H1 (cell line): ENCODE data around the gene PRKN. TPM values are rescaled to one million over a fixed set of nuclear protein-coding genes. Genes with fewer than 3 reads are reported as not detected.

Source experiments
- CTCF ChIA-PET: fragments of 300-600 bp; sonication (Branson Sonifier 250); formaldehyde crosslinking; loops from one replicate; lab custom pipeline; 2021; ENCODE audit not compliant: partially characterized antibody; lab: Charles Lee
- POLR2A ChIA-PET: fragments of 300-600 bp; sonication (Branson Sonifier 250); formaldehyde crosslinking; loops from one replicate; lab custom pipeline; 2021; ENCODE audit warnings: inconsistent platforms; ENCODE audit not compliant: partially characterized antibody; lab: Charles Lee
- DNase-seq, 2 experiments: peaks; one replicate each; pipeline versions ENCODE4 v3.0.0 to v3.0.0-alpha.2; 2010 to 2022; ENCODE audit warnings: low spot score in 2 of 2, low read depth in 1 of 2, mixed read lengths in 1 of 2
- FAIRE-seq: peaks from 2 replicates; lab custom pipeline; 2011; peaks lifted over from hg19 to GRCh38; lab: Jason Lieb, UNC
- H2AFZ ChIP-seq: 2 replicates; pipeline ENCODE4 v1.8.1; 2012; ENCODE audit warnings: low read length, inconsistent platforms
- H2AK5ac ChIP-seq: 2 replicates; pipeline ENCODE4 v1.6.1; 2013; ENCODE audit warnings: low read depth, low read length
- H2BK120ac ChIP-seq: replicated peaks from 2 replicates; pipeline ENCODE3; 2013; ENCODE audit warnings: low read depth, low read length, inconsistent platforms
- H2BK12ac ChIP-seq: 2 replicates; pipeline ENCODE4 v1.6.1; 2013; ENCODE audit warnings: low read depth, low read length
- H2BK15ac ChIP-seq: 2 replicates; pipeline ENCODE4 v1.6.1; 2013; ENCODE audit warnings: low read length
- H2BK20ac ChIP-seq: 2 replicates; pipeline ENCODE4 v1.6.1; 2013; ENCODE audit warnings: low read length
- H2BK5ac ChIP-seq: 2 replicates; pipeline ENCODE4 v1.6.1; 2013; ENCODE audit warnings: low read depth, low read length
- H3K14ac ChIP-seq: 2 replicates; pipeline ENCODE4 v1.6.1; 2013; ENCODE audit warnings: inconsistent platforms; ENCODE audit not compliant: insufficient read length
- H3K18ac ChIP-seq: 2 replicates; pipeline ENCODE4 v1.6.1; 2013; ENCODE audit warnings: low read length; ENCODE audit errors: extremely low read depth
- H3K23ac ChIP-seq: 2 replicates; pipeline ENCODE4 v1.6.1; 2013; ENCODE audit warnings: inconsistent platforms; ENCODE audit not compliant: insufficient read length
- H3K23me2 ChIP-seq: 2 replicates; pipeline ENCODE4 v1.6.1; 2013; ENCODE audit warnings: low read depth, low read length
- H3K27ac ChIP-seq: 2 replicates; pipeline ENCODE4 v1.6.1; 2011; ENCODE audit warnings: low read depth, low read length, inconsistent platforms
- H3K27me3 ChIP-seq, 4 experiments: replicated peaks in 1 of 4; 1 replicate in 1 of 4; 2 replicates in 3 of 4; pipeline versions ENCODE4 v1.6.1 to v1.8.1; 2011 to 2013; ENCODE audit warnings: low read length in 3 of 4, mild to moderate bottlenecking in 3 of 4, inconsistent platforms in 2 of 4, mixed read lengths in 2 of 4, moderate library complexity in 1 of 4; ENCODE audit not compliant: control insufficient read depth in 3 of 4, insufficient read depth in 3 of 4; ENCODE audit errors: extremely low read depth in 1 of 4
- H3K36me3 ChIP-seq, 4 experiments: 2 replicates each; pipeline versions ENCODE4 v1.6.1 to v1.8.1; 2011 to 2013; ENCODE audit warnings: mild to moderate bottlenecking in 4 of 4, low read length in 3 of 4, moderate library complexity in 2 of 4, control low read depth in 1 of 4, inconsistent platforms in 1 of 4; ENCODE audit not compliant: insufficient read depth in 4 of 4, control insufficient read depth in 2 of 4
- H3K4ac ChIP-seq: replicated peaks from 2 replicates; pipeline ENCODE3; 2013; ENCODE audit warnings: low read length, low read depth, mixed read lengths, inconsistent platforms; ENCODE audit not compliant: insufficient read length
- H3K4me1 ChIP-seq, 4 experiments: replicated peaks in 1 of 4; 1 replicate in 1 of 4; 2 replicates in 3 of 4; pipeline versions ENCODE4 v1.6.1 to v1.8.1; 2011 to 2013; ENCODE audit warnings: low read length in 3 of 4, inconsistent platforms in 2 of 4, mixed read lengths in 1 of 4; ENCODE audit not compliant: insufficient read depth in 4 of 4, control insufficient read depth in 3 of 4
- H3K4me2 ChIP-seq, 2 experiments: 2 replicates each; pipeline versions ENCODE4 v1.6.1 to v1.8.1; 2011 to 2013; ENCODE audit warnings: low read depth in 2 of 2, low read length in 2 of 2, control low read depth in 1 of 2, inconsistent platforms in 1 of 2, mild to moderate bottlenecking in 1 of 2; ENCODE audit not compliant: insufficient read depth in 1 of 2
- H3K4me3 ChIP-seq, 4 experiments: fragments of 200-600, 300-600 bp in 1 of 4; sonication (generic), shearing (Covaris generic), sonication (Bioruptor Twin) in 1 of 4; 2 replicates each; pipeline versions ENCODE4 v1.5.1 to v1.8.1; 2011 to 2016; ENCODE audit warnings: low read length in 4 of 4, low read depth in 3 of 4, control low read depth in 2 of 4, inconsistent platforms in 2 of 4, mild to moderate bottlenecking in 2 of 4, mixed read lengths in 1 of 4, moderate library complexity in 1 of 4; ENCODE audit not compliant: insufficient read depth in 2 of 4; ENCODE audit errors: extremely low read depth in 1 of 4
- H3K56ac ChIP-seq: replicated peaks from 2 replicates; pipeline ENCODE3; 2013; ENCODE audit warnings: low read depth, mild to moderate bottlenecking, mixed read lengths, low read length, inconsistent platforms; ENCODE audit not compliant: insufficient read length
- H3K79me1 ChIP-seq: 2 replicates; pipeline ENCODE4 v1.6.1; 2013; ENCODE audit warnings: low read depth, low read length, control low read depth
- H3K79me2 ChIP-seq, 2 experiments: 2 replicates each; pipeline versions ENCODE4 v1.6.1 to v1.8.1; 2012 to 2013; ENCODE audit warnings: low read length in 2 of 2, mild to moderate bottlenecking in 2 of 2, inconsistent platforms in 1 of 2; ENCODE audit not compliant: insufficient read depth in 2 of 2, control insufficient read depth in 1 of 2
- H3K9ac ChIP-seq, 4 experiments: replicated peaks in 1 of 4; 1 replicate in 1 of 4; 2 replicates in 3 of 4; pipeline versions ENCODE4 v1.6.1 to v1.8.1; 2011 to 2013; ENCODE audit warnings: low read depth in 3 of 4, low read length in 3 of 4, control low read depth in 2 of 4, mild to moderate bottlenecking in 2 of 4, moderate library complexity in 2 of 4, inconsistent platforms in 1 of 4; ENCODE audit errors: extremely low read depth in 1 of 4
- H3K9me3 ChIP-seq, 2 experiments: 2 replicates each; pipeline versions ENCODE4 v1.6.1 to v1.8.1; 2012 to 2013; ENCODE audit warnings: mild to moderate bottlenecking in 2 of 2, moderate library complexity in 2 of 2, control low read depth in 1 of 2, inconsistent platforms in 1 of 2, low read depth in 1 of 2, low read length in 1 of 2, mixed read lengths in 1 of 2; ENCODE audit not compliant: insufficient read depth in 2 of 2
- H4K20me1 ChIP-seq, 2 experiments: replicated peaks in 1 of 2; 2 replicates each; pipeline versions ENCODE3 to v1.8.1; 2011 to 2013; ENCODE audit warnings: inconsistent platforms in 2 of 2, low read length in 2 of 2, mild to moderate bottlenecking in 1 of 2; ENCODE audit not compliant: insufficient read depth in 2 of 2, control insufficient read depth in 1 of 2
- H4K5ac ChIP-seq: 2 replicates; pipeline ENCODE4 v1.6.1; 2013; ENCODE audit warnings: low read length, low read depth, mixed read lengths, inconsistent platforms; ENCODE audit not compliant: insufficient read length
- H4K8ac ChIP-seq: 2 replicates; pipeline ENCODE4 v1.8.0; 2013; ENCODE audit warnings: mild to moderate bottlenecking, moderate library complexity, low read length, inconsistent platforms; ENCODE audit not compliant: insufficient read depth; ENCODE audit errors: extremely low read depth
- H4K91ac ChIP-seq: replicated peaks from 2 replicates; pipeline ENCODE3; 2013; ENCODE audit warnings: low read length, mixed read lengths, inconsistent platforms; ENCODE audit not compliant: insufficient read length
- CEBPB ChIP-seq: IDR thresholded peaks from 2 replicates; pipeline ENCODE4 v1.6.1; 2012; ENCODE audit warnings: low read depth, low read length
- WGBS, 2 experiments: shearing (Covaris generic) in 1 of 2; methylation state at CpG; one replicate each; pipeline versions ENCODE4 v1.1.6 to v1.1.7; 2013 to 2015; ENCODE audit warnings: low lambda C conversion rate in 2 of 2, mixed read lengths in 2 of 2, inconsistent platforms in 1 of 2, low coverage in 1 of 2, missing lambda C conversion rate in 1 of 2; ENCODE audit not compliant: insufficient replicate concordance in 2 of 2, insufficient coverage in 1 of 2, insufficient read length in 1 of 2; ENCODE audit errors: extremely low coverage in 1 of 2, missing lambda C conversion rate in 1 of 2; 5-methylcytosine and 5-hydroxymethylcytosine counted together
- polyA plus RNA-seq, 7 experiments: library from polyadenylated mRNA; depleted of rRNA in 3 of 7; stranded (reverse) in 5 of 7; unstranded in 2 of 7; fragments of >200 nt in 5 of 7; fragments of 200-250 nt in 2 of 7; gene quantifications; 1 replicate in 5 of 7; 2 replicates in 1 of 7; 4 replicates in 1 of 7; pipeline versions ENCODE4 v1.2.1 to v1.2.3, GENCODE V29; 2011 to 2013; ENCODE audit warnings: missing spikeins in 2 of 7, mixed read lengths in 2 of 7
- total RNA-seq: library from RNA; stranded (reverse); fragmentation: NEBNext Ultra II Directional; extraction: Animal tissue kit (Norgen Biotek cat#: 25700); gene quantifications from 2 replicates; pipeline ENCODE4 v1.2.1, GENCODE V29; 2021
- TF ChIP-seq, protein P1 (sequence below): IDR thresholded peaks from 2 replicates; pipeline ENCODE4 v1.6.1; 2011; ENCODE audit warnings: low read length, improper control_type of control experiment

The PRKN gene
- total and polyA plus RNA-seq, 2 of the 8 experiments (the other 6 are each of a cell fraction or from before 2014, with no cell fraction given), result 0.13 to 0.29 TPM

DNA sequence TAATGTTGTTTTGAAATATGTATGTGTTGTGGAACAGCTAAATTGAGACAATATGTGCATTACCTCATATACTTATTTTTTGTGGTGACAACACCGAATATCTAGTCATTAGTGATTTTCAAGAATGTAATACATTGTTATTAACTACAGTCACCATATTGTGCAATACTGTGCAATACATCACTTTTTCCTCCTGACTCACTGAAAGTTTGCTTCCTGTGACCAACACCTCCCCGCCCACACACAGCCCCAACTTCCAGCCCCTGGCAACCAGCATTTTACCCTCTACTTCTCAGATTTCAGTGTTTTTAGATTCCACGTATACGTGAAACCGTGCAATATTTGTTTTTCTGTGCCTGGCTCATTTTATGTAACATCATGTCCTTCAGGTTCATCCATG, 627.9 kb downstream of the PRKN start:
- H3K18ac ChIP-seq, result no peak overlapping the region
- no peak overlapping the region for H2AFZ ChIP-seq
- H3K23me2 ChIP-seq, result no peaks in the 10 kb centered on the region
- H2BK12ac ChIP-seq, result no peak overlapping the region
- no peak overlapping the region for H2BK5ac ChIP-seq
- TF ChIP-seq CEBPB, result peak; percentile 22; the same call in 1 of the 2 replicates
- TF ChIP-seq, protein P1, sequence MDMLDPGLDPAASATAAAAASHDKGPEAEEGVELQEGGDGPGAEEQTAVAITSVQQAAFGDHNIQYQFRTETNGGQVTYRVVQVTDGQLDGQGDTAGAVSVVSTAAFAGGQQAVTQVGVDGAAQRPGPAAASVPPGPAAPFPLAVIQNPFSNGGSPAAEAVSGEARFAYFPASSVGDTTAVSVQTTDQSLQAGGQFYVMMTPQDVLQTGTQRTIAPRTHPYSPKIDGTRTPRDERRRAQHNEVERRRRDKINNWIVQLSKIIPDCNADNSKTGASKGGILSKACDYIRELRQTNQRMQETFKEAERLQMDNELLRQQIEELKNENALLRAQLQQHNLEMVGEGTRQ, result no peak
- TF ChIP-seq, all 59 proteins: peak for 1
- Histone ChIP-seq H2BK15ac (no peak overlapping the region), H4K20me1 (no peaks in the 10 kb centered on the region), H3K4me3 (no peak overlapping the region), H3K56ac (no peak overlapping the region), H3K79me2 (no peaks in the 10 kb centered on the region), H3K79me1 (no peaks in the 10 kb centered on the region), H3K27me3 (no peaks in the 10 kb centered on the region), H2BK20ac (no peak overlapping the region), H2BK120ac (no peak overlapping the region), H4K91ac (no peak overlapping the region), H3K23ac (no peak overlapping the region), H2AK5ac (no peak overlapping the region), H3K9me3 (0 out of 4 replicates have a peak, but pooled peaks cover 0 to 2% of the 10 kb centered on the region in 2 experiments), H3K4me1 (no peaks in the 10 kb centered on the region), H3K4ac (no peak overlapping the region), H4K8ac (no peak overlapping the region), H3K4me2 (no peak overlapping the region), H3K27ac (no peak overlapping the region), H3K9ac (no peak overlapping the region), H4K5ac (no peak overlapping the region), H3K36me3 (no peaks in the 10 kb centered on the region), H3K14ac (no peak overlapping the region)
- DNase-seq (no peak), FAIRE-seq (no peak)
- WGBS, 2 experiments, result 93% methylated on average over 5 of the region's 5 CpGs; no CpG with 5 or more reads in 1 of the 2 experiments
- ChIA-PET CTCF (no interaction called here), POLR2A (no interaction called here)
